ENCODE results near the gene STX12. TPM values are rescaled to one million over a fixed set of nuclear protein-coding genes. Genes with fewer than 3 reads are reported as not detected.

The STX12 gene
- total and polyA plus RNA-seq, 8 donors, result 13.6 to 24.3 (median 19.5) TPM

DNA sequence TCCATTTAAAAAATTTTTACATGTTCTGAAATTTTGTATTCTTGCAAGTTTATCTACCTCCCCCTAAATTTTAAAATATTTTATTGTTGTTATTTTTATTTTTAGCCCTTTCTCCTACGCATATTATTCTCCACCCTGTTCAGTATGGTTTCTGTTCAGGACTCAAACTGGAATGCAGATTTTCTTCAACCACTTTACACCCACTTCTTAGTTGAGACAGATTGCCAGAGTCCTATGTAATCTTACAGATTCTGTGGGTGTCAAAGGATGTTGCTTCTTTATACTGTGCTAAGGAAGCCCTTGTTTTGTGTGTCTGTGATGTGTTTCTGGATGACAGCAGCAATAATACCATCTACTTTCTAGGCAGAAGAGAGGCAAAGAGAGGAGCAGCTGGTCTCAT, 36.9 kb downstream of the STX12 start:
- 94 to 97% methylated on average over 1 of the region's 1 CpG for WGBS, 2 donors
- Histone ChIP-seq H3K4me3 (no peak overlapping the region), H3K27me3 (no peaks in the 10 kb centered on the region), H3K27ac (no peak overlapping the region), H3K9me3 (no peaks in the 10 kb centered on the region), H3K4me1 (no peaks in the 10 kb centered on the region), H3K36me3 (peaks cover 0 to 23% (median 0%) of the 10 kb centered on the region in 3 donors)
- FAIRE-seq, result no peak
- TF ChIP-seq, protein P1, sequence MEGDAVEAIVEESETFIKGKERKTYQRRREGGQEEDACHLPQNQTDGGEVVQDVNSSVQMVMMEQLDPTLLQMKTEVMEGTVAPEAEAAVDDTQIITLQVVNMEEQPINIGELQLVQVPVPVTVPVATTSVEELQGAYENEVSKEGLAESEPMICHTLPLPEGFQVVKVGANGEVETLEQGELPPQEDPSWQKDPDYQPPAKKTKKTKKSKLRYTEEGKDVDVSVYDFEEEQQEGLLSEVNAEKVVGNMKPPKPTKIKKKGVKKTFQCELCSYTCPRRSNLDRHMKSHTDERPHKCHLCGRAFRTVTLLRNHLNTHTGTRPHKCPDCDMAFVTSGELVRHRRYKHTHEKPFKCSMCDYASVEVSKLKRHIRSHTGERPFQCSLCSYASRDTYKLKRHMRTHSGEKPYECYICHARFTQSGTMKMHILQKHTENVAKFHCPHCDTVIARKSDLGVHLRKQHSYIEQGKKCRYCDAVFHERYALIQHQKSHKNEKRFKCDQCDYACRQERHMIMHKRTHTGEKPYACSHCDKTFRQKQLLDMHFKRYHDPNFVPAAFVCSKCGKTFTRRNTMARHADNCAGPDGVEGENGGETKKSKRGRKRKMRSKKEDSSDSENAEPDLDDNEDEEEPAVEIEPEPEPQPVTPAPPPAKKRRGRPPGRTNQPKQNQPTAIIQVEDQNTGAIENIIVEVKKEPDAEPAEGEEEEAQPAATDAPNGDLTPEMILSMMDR (IDR thresholded peaks at IDR 0.05), result no peak
- no peak for DNase-seq
- intact Hi-C loops (cut with DNase I), result no loop called here
- ATAC-seq, result no peak

DNA sequence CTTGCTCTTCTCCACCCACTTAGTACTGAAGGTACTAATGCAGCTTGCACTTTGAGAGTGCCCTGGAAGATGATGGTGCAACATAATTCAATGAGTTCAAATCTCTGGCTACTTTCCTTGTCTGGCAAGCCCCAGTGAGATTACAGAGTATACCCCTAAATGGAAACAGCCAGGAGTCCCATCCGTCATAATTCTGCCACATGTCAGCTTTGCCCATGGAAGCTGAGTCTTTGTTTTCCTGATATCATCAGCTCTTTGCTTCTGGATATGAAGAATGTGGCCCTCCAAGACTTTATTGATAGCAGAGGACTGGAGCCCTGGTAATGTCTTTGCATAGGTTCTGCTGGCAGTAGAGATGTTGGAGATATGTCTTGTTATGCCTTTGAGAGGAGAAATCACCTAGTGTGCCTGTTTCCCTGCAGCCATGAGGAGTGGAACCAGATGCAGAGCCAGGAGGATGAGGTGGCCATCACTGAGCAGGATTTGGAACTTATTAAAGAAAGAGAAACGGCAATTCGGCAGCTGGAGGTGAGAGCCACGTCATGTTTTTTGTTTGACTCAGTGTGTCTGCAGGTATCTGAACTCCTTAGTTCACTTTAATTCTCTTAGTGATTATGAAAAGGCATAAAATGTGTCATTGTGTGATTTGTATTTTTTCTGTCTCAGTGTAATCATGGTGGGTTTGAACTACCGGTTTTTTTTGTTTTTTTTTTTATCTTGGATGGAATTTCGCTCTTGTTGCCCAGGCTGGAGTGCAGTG, 38.9 kb downstream of the STX12 start:
- intact Hi-C loops (cut with DNase I), result no loop called here
- peaks cover 0 to 23% (median 0%) of the 10 kb centered on the region in 3 donors for H3K36me3 ChIP-seq
- no peak overlapping the region for H3K4me3 ChIP-seq
- H3K27me3 ChIP-seq, result no peaks in the 10 kb centered on the region
- TF ChIP-seq, protein P1 (IDR thresholded peaks at IDR 0.05), result no peak
- FAIRE-seq (no peak), DNase-seq (no peak), ATAC-seq (no peak)
- WGBS, 2 donors, result 93 to 97% methylated on average over 6 of the region's 6 CpGs
- no peaks in the 10 kb centered on the region for H3K9me3 ChIP-seq
- no peaks in the 10 kb centered on the region for H3K4me1 ChIP-seq
- no peak overlapping the region for H3K27ac ChIP-seq

DNA sequence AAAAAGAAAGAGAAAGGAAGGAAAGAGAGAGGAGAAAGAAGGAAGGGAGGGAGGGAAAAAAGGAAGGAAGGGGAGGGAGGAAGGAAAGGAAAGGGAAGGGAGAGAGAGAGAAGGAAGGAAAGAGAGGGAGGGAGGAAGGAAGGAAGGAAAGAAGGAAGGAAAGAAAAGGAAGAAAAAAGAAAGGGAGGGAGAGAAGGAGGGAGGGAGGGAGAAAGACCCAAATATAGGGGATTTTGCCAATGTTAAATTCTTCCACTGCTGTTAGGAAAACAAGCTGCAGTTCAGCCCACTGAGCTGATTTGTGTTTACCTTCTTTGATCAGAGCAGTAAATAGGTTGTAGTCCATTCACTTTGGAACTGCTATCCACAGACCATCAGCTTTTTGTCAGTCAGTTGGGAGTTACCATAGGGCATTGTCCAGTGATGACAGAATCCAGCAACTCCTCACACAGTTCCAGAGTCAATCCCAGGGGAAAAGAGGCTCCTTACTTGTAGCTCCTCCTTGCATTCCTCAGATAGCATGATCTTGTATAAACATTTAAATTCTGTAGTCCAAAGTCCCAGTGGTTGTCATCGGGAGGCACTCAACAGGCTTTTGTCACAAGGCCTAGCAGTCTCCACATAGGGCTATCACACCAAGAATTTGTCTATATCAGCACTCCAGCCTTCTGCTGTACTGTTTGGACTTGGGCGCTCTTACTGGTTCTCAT, 44.1 kb downstream of the STX12 start:
- H3K9me3 ChIP-seq, result no peaks in the 10 kb centered on the region
- intact Hi-C loops (cut with DNase I), result no loop called here
- 51 to 55% methylated on average over 2 of the region's 2 CpGs for WGBS, 2 donors
- H3K4me1 ChIP-seq, result no peaks in the 10 kb centered on the region
- TF ChIP-seq, protein P1 (IDR thresholded peaks at IDR 0.05), result no peak
- no peaks in the 10 kb centered on the region for H3K27me3 ChIP-seq
- H3K4me3 ChIP-seq, result no peak overlapping the region
- ATAC-seq (peak in 3 of 4 donors; percentile 48 to 68 (median 63)), FAIRE-seq (no peak), DNase-seq (no peak)
- peaks cover 0 to 36% (median 12%) of the 10 kb centered on the region in 3 donors for H3K36me3 ChIP-seq
- no peak overlapping the region for H3K27ac ChIP-seq

DNA sequence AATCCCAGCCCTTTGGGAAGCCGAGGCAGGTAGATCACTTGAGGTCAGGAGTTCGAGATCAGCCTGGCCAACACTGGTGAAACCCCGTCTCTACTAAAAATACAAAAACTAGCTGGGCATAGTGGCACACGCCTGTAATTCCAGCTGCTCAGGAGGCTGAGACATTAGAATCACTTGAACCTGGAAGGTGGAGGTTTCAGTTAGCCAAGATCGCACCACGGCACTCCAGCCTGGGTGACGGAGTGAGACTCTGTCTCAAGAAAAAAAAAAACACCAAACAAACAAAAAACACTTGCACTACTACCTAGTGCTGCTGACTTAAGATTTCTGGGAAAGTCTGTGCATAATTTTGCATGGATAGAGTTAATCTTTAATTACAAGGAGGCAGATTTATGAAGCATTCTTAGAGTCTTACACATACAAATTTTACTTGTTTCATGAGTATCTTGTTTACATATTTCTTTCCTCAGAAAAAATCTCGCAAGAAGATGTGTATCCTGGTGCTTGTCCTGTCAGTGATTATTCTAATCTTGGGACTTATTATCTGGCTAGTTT, 48.8 kb downstream of the STX12 start:
- no peaks in the 10 kb centered on the region for H3K9me3 ChIP-seq
- H3K27ac ChIP-seq, result no peak overlapping the region
- FAIRE-seq (no peak), DNase-seq (no peak), ATAC-seq (no peak)
- no peaks in the 10 kb centered on the region for H3K4me1 ChIP-seq
- TF ChIP-seq, protein P1 (IDR thresholded peaks at IDR 0.05), result no peak
- H3K27me3 ChIP-seq, result no peaks in the 10 kb centered on the region
- intact Hi-C loops (cut with DNase I), result no loop called here
- 80 to 81% methylated on average over 8 of the region's 8 CpGs for WGBS, 2 donors
- H3K4me3 ChIP-seq, result no peak overlapping the region
- peaks cover 0 to 13% (median 12%) of the 10 kb centered on the region in 3 donors for H3K36me3 ChIP-seq

All from pancreas (tissue), 10 donors.